CD8-positive, alpha-beta memory T cell (primary cell): ENCODE data around the gene SLC10A7. TPM values are rescaled to one million over a fixed set of nuclear protein-coding genes. Genes with fewer than 3 reads are reported as not detected.

ENCODE experiments used
- CTCF ChIA-PET: fragments of 350-600 bp; sonication (Branson Sonifier 250); formaldehyde crosslinking; loops from one replicate; lab custom pipeline; 2021; ENCODE audit warnings: antibody characterized with exemption; lab: Charles Lee
- POLR2A ChIA-PET: fragments of 350-600 bp; sonication (Branson Sonifier 250); formaldehyde crosslinking; loops from one replicate; lab custom pipeline; 2021; ENCODE audit warnings: antibody characterized with exemption; lab: Charles Lee
- DNase-seq, 5 donors: peaks; one replicate each; pipeline versions ENCODE4 v3.0.0 to v3.0.0-alpha.2; 2020 to 2022; ENCODE audit warnings: mixed read lengths in 1 of 5
- H3K27ac ChIP-seq: one replicate; pipeline ENCODE4 v1.7.0; 2013; ENCODE audit warnings: low read depth, mild to moderate bottlenecking, low read length, moderate library complexity
- H3K27me3 ChIP-seq: 2 replicates; pipeline ENCODE4 v1.7.0; 2013; ENCODE audit warnings: low read length, mild to moderate bottlenecking; ENCODE audit not compliant: insufficient read depth, poor library complexity, severe bottlenecking
- H3K36me3 ChIP-seq: 2 replicates; pipeline ENCODE4 v1.7.0; 2013; ENCODE audit warnings: mild to moderate bottlenecking, low read length, moderate library complexity; ENCODE audit not compliant: insufficient read depth
- H3K4me1 ChIP-seq: 2 replicates; pipeline ENCODE4 v1.7.0; 2013; ENCODE audit warnings: mild to moderate bottlenecking, low read length, moderate library complexity; ENCODE audit not compliant: insufficient read depth
- H3K4me3 ChIP-seq: 2 replicates; pipeline ENCODE4 v1.7.0; 2013; ENCODE audit warnings: mild to moderate bottlenecking, low read length
- H3K9me3 ChIP-seq: 2 replicates; pipeline ENCODE4 v1.7.0; 2013; ENCODE audit warnings: mild to moderate bottlenecking, low read length
- H3K27ac Mint-ChIP-seq, 8 donors: one replicate each; pipeline ENCODE4 v1.8.0; 2020 to 2021; ENCODE audit warnings: mixed read lengths in 8 of 8, mild to moderate bottlenecking in 6 of 8, inconsistent platforms in 3 of 8, moderate library complexity in 3 of 8
- H3K27me3 Mint-ChIP-seq, 2 donors: one replicate each; pipeline ENCODE4 v1.8.0; 2020 to 2021; ENCODE audit warnings: mixed read lengths in 2 of 2, mild to moderate bottlenecking in 1 of 2, moderate library complexity in 1 of 2
- H3K36me3 Mint-ChIP-seq, 3 donors: one replicate each; pipeline ENCODE4 v1.8.0; 2020 to 2021; ENCODE audit warnings: mixed read lengths in 3 of 3, inconsistent platforms in 1 of 3, mild to moderate bottlenecking in 1 of 3
- H3K4me1 Mint-ChIP-seq, 3 donors: one replicate each; pipeline ENCODE4 v1.8.0; 2020 to 2021; ENCODE audit warnings: mixed read lengths in 3 of 3, inconsistent platforms in 1 of 3, mild to moderate bottlenecking in 1 of 3
- H3K4me3 Mint-ChIP-seq, 7 donors: one replicate each; pipeline ENCODE4 v1.8.0; 2020 to 2021; ENCODE audit warnings: mixed read lengths in 7 of 7, mild to moderate bottlenecking in 6 of 7, moderate library complexity in 4 of 7, inconsistent platforms in 2 of 7
- H3K9me3 Mint-ChIP-seq, 5 donors: one replicate each; pipeline ENCODE4 v1.8.0; 2020 to 2022; ENCODE audit warnings: mixed read lengths in 5 of 5, mild to moderate bottlenecking in 3 of 5, moderate library complexity in 2 of 5, inconsistent platforms in 1 of 5
- polyA plus RNA-seq: library from polyadenylated mRNA; unstranded; fragments of 300-500 nt; fragmentation: Illumina TruSeq; gene quantifications from one replicate; pipeline ENCODE4 v1.2.3, GENCODE V29; 2021
- total RNA-seq, 2 experiments: library from RNA; stranded (reverse); gene quantifications; one replicate each; pipeline ENCODE4 v1.2.3, GENCODE V29; 2021

Gene SLC10A7
- total and polyA plus RNA-seq, 3 experiments from 2014 or later = 9.0 to 15.7 (median 13.0) TPM

- no peak overlapping the region for H3K27ac Mint-ChIP-seq
- no peaks in the 10 kb centered on the region for H3K9me3 Mint-ChIP-seq
- no peak overlapping the region for H3K4me3 Mint-ChIP-seq
- no peaks in the 10 kb centered on the region for H3K9me3 ChIP-seq
- CTCF ChIA-PET = no interaction called here
- H3K36me3 Mint-ChIP-seq = peaks cover 2 to 22% (median 9%) of the 10 kb centered on the region in 3 donors
- no peak overlapping the region for H3K4me3 ChIP-seq
- H3K36me3 ChIP-seq = no peaks in the 10 kb centered on the region
- DNase-seq = no peak
- POLR2A ChIA-PET = no interaction called here
- peaks cover 9% of the 10 kb centered on the region for H3K4me1 ChIP-seq
- no peaks in the 10 kb centered on the region for H3K27me3 ChIP-seq
- H3K27me3 Mint-ChIP-seq = no peaks in the 10 kb centered on the region
- H3K4me1 Mint-ChIP-seq = peaks cover 38 to 68% (median 67%) of the 10 kb centered on the region in 3 donors
- no peak overlapping the region for H3K27ac ChIP-seq
Observed at GRCh38 chr4:146490106-146490505, 31.6 kb downstream of the SLC10A7 start.

GRCh38 chr4:146488495-146489174 is 33.1 kb downstream of the SLC10A7 start:
- POLR2A ChIA-PET = no interaction called here
- H3K4me3 Mint-ChIP-seq = peak overlapping the region in 3 of 7 donors; percentile 0 to 16 (median 8)
- H3K27ac ChIP-seq = no peak overlapping the region

GRCh38 chr4:146486565-146486964 is 35.2 kb downstream of the SLC10A7 start:
- Mint-ChIP-seq H3K27ac (peak overlapping the region in 7 of 8 donors; percentile 7 to 75 (median 70)), H3K4me3 (peak overlapping the region; percentile 23 to 80 (median 72)), H3K9me3 (peaks cover 16 to 27% (median 20%) of the 10 kb centered on the region in 5 donors), H3K27me3 (no peaks in the 10 kb centered on the region), H3K36me3 (peaks cover 18 to 50% (median 27%) of the 10 kb centered on the region in 3 donors), H3K4me1 (peaks cover 36 to 61% (median 56%) of the 10 kb centered on the region in 3 donors)
- no peak overlapping the region for H3K27ac ChIP-seq
- DNase-seq = no peak
- no peaks in the 10 kb centered on the region for H3K27me3 ChIP-seq
- H3K36me3 ChIP-seq = no peaks in the 10 kb centered on the region
- H3K9me3 ChIP-seq = no peaks in the 10 kb centered on the region
- H3K4me1 ChIP-seq = peaks cover 9% of the 10 kb centered on the region
- CTCF ChIA-PET = no interaction called here
- H3K4me3 ChIP-seq = no peak overlapping the region
- POLR2A ChIA-PET = no interaction called here

More at GRCh38 chr4:146488495-146489174, 33.1 kb downstream of the SLC10A7 start:
- peaks cover 9% of the 10 kb centered on the region for H3K4me1 ChIP-seq
- peaks cover 36 to 59% (median 57%) of the 10 kb centered on the region in 3 donors for H3K4me1 Mint-ChIP-seq
- H3K36me3 ChIP-seq = no peaks in the 10 kb centered on the region
- peak overlapping the region in 2 of 8 donors; percentile 7 to 32 for H3K27ac Mint-ChIP-seq
- H3K36me3 Mint-ChIP-seq = peaks cover 6 to 31% (median 8%) of the 10 kb centered on the region in 3 donors
- H3K9me3 Mint-ChIP-seq = peaks cover 0 to 7% (median 3%) of the 10 kb centered on the region in 5 donors
- DNase-seq = peak in 2 of 5 donors; percentile 23 to 48
- H3K4me3 ChIP-seq = no peak overlapping the region
- no peaks in the 10 kb centered on the region for H3K27me3 Mint-ChIP-seq
- H3K9me3 ChIP-seq = no peaks in the 10 kb centered on the region
- CTCF ChIA-PET = no interaction called here
- H3K27me3 ChIP-seq = no peaks in the 10 kb centered on the region

- no peaks in the 10 kb centered on the region for H3K27me3 Mint-ChIP-seq
- Histone ChIP-seq H3K36me3 (no peaks in the 10 kb centered on the region), H3K4me3 (no peak overlapping the region), H3K27ac (no peak overlapping the region), H3K4me1 (peaks cover 9% of the 10 kb centered on the region), H3K27me3 (no peaks in the 10 kb centered on the region), H3K9me3 (no peaks in the 10 kb centered on the region)
- H3K4me3 Mint-ChIP-seq = peak overlapping the region in 2 of 7 donors; percentile 9 to 79
- DNase-seq = no peak
- ChIA-PET POLR2A (no interaction called here), CTCF (interaction anchor here (1.0 kb wide), 1 partner anchor 10 kb away, joined by 3 read pairs; no protein-coding TSS in a partner anchor)
- H3K4me1 Mint-ChIP-seq = peaks cover 33 to 55% (median 53%) of the 10 kb centered on the region in 3 donors
- peak overlapping the region in 3 of 8 donors; percentile 7 to 62 (median 61) for H3K27ac Mint-ChIP-seq
- peaks cover 17 to 27% (median 20%) of the 10 kb centered on the region in 5 donors for H3K9me3 Mint-ChIP-seq
- peaks cover 18 to 44% (median 27%) of the 10 kb centered on the region in 3 donors for H3K36me3 Mint-ChIP-seq
Observed at GRCh38 chr4:146485968-146486367, 35.8 kb downstream of the SLC10A7 start.

- CTCF ChIA-PET = no interaction called here
- H3K36me3 Mint-ChIP-seq = peaks cover 20 to 58% (median 33%) of the 10 kb centered on the region in 3 donors
- no peaks in the 10 kb centered on the region for H3K27me3 ChIP-seq
Observed at GRCh38 chr4:146482788-146483187, 39.0 kb downstream of the SLC10A7 start.

GRCh38 chr4:146481246-146481645 is 40.5 kb downstream of the SLC10A7 start:
- Histone ChIP-seq H3K4me3 (no peak overlapping the region), H3K36me3 (no peaks in the 10 kb centered on the region), H3K27me3 (no peaks in the 10 kb centered on the region), H3K27ac (no peak overlapping the region), H3K9me3 (no peaks in the 10 kb centered on the region), H3K4me1 (no peaks in the 10 kb centered on the region)
- no peak for DNase-seq
- Mint-ChIP-seq H3K4me3 (no peak overlapping the region), H3K4me1 (peaks cover 8 to 18% (median 14%) of the 10 kb centered on the region in 3 donors), H3K36me3 (peaks cover 17 to 48% (median 33%) of the 10 kb centered on the region in 3 donors), H3K27me3 (no peaks in the 10 kb centered on the region), H3K27ac (no peak overlapping the region), H3K9me3 (peaks cover 17 to 27% (median 22%) of the 10 kb centered on the region in 5 donors)
- POLR2A ChIA-PET = no interaction called here
- CTCF ChIA-PET = no interaction called here

More at GRCh38 chr4:146482788-146483187, 39.0 kb downstream of the SLC10A7 start:
- Mint-ChIP-seq H3K27ac (no peak overlapping the region), H3K4me3 (no peak overlapping the region), H3K4me1 (peaks cover 22 to 33% (median 29%) of the 10 kb centered on the region in 3 donors), H3K27me3 (no peaks in the 10 kb centered on the region), H3K9me3 (peaks cover 17 to 27% (median 22%) of the 10 kb centered on the region in 5 donors)
- H3K4me1 ChIP-seq = no peaks in the 10 kb centered on the region
- no peaks in the 10 kb centered on the region for H3K9me3 ChIP-seq
- no peak for DNase-seq
- H3K27ac ChIP-seq = no peak overlapping the region
- H3K36me3 ChIP-seq = no peaks in the 10 kb centered on the region
- POLR2A ChIA-PET = no interaction called here
- no peak overlapping the region for H3K4me3 ChIP-seq

GRCh38 chr4:146478009-146478408 is 43.7 kb downstream of the SLC10A7 start:
- CTCF ChIA-PET = no interaction called here
- Mint-ChIP-seq H3K27ac (no peak overlapping the region), H3K36me3 (peaks cover 15 to 33% (median 22%) of the 10 kb centered on the region in 3 donors)

GRCh38 chr4:146477054-146477453 is 44.7 kb downstream of the SLC10A7 start:
- Mint-ChIP-seq H3K4me1 (peaks cover 5 to 11% (median 7%) of the 10 kb centered on the region in 3 donors), H3K9me3 (peaks cover 2 to 6% (median 5%) of the 10 kb centered on the region in 5 donors), H3K4me3 (no peak overlapping the region), H3K27me3 (no peaks in the 10 kb centered on the region), H3K36me3 (peaks cover 9 to 24% (median 13%) of the 10 kb centered on the region in 3 donors), H3K27ac (no peak overlapping the region)
- Histone ChIP-seq H3K27ac (no peak overlapping the region), H3K4me3 (no peak overlapping the region), H3K4me1 (no peaks in the 10 kb centered on the region), H3K36me3 (no peaks in the 10 kb centered on the region), H3K9me3 (no peaks in the 10 kb centered on the region), H3K27me3 (no peaks in the 10 kb centered on the region)
- CTCF ChIA-PET = no interaction called here
- POLR2A ChIA-PET = no interaction called here
- DNase-seq = no peak

More at GRCh38 chr4:146478009-146478408, 43.7 kb downstream of the SLC10A7 start:
- H3K27me3 Mint-ChIP-seq = no peaks in the 10 kb centered on the region
- POLR2A ChIA-PET = no interaction called here
- no peak for DNase-seq
- H3K36me3 ChIP-seq = no peaks in the 10 kb centered on the region
- H3K27me3 ChIP-seq = no peaks in the 10 kb centered on the region
- H3K9me3 Mint-ChIP-seq = peaks cover 11 to 15% (median 13%) of the 10 kb centered on the region in 5 donors
- H3K4me1 Mint-ChIP-seq = peaks cover 5 to 11% (median 7%) of the 10 kb centered on the region in 3 donors
- no peak overlapping the region for H3K4me3 ChIP-seq
- no peak overlapping the region for H3K27ac ChIP-seq
- H3K4me3 Mint-ChIP-seq = no peak overlapping the region
- no peaks in the 10 kb centered on the region for H3K4me1 ChIP-seq
- no peaks in the 10 kb centered on the region for H3K9me3 ChIP-seq
